ENCODE data around the gene TFF3.

Gene TFF3

DNA sequence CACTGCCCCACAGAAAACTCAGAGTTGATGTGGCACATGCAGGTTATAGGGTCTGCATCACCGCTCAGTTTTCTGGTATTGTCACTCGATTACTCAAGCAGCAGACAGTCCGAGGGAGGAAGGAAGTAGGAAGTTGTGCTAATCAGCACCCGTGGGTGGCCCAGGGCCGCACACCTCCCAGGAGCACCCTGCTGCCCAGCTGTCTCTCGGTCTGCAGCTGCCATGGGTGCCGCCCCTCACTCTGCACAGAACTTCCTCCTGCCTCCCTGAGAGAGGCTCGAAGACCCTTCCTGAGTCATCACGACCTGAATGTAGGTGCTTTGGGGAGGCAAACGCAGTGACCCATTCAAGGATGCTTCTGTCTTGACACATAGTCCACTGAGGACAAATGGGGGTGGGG lies 4.2 kb upstream of the TFF3 start:
- no peak for DNase-seq

DNA sequence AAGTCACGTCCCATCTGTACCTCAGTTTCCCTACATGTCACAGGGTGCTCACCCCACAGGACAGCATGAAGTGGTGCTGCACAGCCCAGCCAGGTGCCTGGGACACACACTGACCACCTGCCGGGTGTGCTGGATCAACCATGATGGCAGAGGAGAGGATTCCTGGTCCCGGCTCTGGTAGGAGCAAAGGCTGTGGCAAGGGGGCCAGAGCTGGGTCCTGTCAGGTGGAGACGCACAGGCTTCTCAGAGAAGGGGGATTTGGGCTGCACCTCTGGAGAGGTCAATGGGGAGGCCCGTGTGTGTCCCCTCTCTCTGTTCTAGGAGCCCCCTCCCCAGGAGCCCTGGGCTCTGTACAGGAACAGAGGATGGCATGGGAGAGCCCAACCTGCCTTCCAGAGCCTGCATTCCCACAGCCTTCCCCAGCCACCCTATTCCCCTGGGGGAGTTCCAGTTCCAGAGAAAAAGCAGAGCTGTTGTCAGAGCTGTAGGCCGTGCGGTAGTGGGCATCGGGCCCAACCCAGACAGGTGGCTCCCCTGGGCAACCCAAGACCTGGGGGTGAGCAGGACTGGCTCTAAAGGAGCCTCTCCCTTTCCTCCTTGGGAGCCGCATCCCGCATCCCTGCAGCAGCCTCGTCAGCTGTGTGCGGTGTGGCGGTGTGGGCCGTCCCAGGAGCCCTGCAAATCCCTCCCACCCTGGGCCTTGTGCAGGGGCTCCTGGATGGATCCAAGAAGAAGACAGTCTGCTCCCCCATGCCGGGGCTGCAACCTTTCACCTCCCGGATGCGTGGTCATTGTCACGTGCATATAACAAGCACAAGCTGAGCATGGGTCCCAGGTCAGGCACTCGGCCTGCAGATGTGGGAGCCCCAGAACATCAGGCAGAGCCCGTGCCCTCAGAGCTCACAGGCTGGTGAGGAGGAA lies 2.9 kb upstream of the TFF3 start:
- DNase-seq, result no peak

DNA sequence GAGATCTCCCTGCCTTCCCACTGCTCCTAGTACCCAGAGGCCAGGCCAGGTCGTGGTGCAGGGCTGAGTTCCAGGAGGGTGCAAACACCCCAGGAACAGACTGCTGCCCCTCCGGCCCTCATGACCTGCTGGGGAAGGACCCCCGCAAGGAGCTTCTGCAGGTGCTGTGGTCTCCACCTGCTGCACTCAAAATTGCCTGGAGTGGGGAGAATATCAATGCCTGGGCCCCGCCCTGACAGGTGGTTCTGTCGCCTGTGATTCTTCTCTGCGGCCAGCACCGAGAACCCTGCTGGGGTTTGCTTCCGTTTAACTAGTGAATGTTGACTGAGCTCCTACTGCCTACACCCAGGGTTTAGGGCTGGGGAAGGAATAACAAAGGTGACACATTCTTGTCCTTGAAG lies 2.1 kb upstream of the TFF3 start:
- no peak for DNase-seq

DNA sequence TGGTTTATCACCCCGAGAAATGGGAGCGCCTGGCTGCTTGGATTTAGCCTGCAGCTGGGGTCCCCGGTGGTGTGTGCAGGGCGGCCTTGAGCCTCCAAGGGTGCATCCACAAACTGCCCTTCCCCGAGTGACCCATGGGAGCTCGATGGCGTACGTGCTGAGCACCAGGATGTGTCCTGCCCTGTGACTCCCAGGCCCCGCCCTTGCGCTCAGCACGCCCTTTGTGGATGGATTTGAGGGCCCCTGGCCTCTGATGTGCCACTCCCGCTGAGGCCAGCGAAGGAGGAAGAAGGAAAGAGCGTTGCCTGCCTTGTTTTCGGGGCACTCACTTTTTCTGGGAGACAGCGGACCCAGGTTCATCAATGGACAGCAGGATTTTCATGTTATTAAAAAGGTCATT lies 1.7 kb upstream of the TFF3 start:
- no peak for DNase-seq

DNA sequence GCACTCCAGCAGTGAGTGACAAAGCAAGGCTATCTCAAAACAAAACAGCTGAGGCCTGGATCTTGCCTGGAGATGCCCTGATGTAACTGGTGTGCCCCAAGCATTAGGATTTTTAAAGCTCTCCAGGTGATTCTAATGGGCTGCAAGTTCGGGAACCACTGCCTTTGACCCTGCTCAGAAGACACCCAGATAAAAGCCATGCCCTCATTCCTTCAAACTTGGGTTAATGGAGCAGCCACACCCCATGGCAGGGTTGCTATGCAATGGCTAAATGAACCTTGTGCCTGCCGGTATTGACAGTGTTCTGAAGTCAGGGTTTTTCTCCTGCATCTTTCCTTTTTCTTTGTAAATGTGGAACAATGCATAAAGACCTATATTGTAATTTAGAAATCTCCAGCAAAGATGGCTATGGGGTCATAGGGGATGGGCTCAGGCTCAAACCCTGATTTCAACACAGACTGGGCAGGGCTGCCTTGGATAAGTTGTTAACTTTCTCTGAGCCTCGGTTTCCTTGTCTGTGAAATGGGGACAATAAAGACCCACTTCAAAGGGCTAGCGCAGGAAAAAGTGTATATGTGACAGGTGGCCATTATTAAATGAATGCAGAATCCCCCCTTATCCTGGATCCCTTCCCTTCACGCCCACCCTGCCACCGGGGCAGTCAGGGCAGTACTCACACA lies 453 bp downstream of the TFF3 start:
- DNase-seq, result no peak

GRCh38 chr21:42313501-42313969 lies 1.7 kb downstream of the TFF3 start:
- no peak for DNase-seq

DNA sequence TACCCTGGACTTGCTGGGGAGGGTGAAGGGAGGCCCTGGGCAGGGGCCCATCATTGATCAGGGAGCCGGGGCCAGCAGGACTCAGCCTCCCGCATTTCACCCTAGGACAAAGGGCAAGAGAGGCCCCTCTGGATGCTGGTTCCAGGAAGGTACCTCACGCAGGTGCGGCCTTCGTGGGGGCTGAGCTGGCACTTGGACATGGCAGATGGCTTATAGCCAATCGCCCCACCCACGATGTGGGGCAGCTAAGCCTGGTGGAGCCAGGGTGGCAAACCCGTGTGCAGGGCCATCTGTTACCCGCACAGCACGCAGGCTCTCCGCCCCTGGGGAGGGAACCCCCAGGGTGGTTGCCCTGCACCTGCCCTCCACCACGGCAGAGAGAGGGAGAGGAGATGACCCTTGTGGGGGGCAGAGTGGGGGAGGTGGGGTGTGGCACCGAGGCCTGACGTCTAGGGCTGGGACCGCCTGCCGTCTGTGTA lies 2.5 kb downstream of the TFF3 start:
- DNase-seq, result no peak

- DNase-seq, result no peak
Observed at GRCh38 chr21:42311816-42312625, 3.2 kb downstream of the TFF3 start.

DNA sequence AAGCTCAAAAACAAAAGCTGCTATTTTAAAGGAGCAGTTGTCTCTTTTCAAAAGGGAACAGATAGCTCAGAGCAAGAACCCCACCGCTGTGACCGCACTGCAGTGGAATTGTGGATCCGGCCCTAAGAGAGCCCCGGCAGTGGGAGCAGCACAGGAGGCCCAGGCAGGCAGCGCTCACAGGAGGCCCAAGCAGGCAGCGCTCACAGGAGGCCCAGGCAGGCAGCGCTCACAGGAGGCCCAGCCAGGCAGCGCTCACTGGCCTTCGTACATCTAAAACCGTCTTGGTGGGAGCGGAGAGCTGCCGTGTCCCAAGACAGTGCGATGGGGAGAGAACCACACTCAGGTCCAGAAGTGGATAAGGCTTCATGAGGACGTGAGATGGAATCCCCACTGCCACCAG lies 4.0 kb downstream of the TFF3 start:
- DNase-seq, result no peak

- no peak for DNase-seq
Observed at GRCh38 chr21:42310411-42311001, 4.7 kb downstream of the TFF3 start.

DNA sequence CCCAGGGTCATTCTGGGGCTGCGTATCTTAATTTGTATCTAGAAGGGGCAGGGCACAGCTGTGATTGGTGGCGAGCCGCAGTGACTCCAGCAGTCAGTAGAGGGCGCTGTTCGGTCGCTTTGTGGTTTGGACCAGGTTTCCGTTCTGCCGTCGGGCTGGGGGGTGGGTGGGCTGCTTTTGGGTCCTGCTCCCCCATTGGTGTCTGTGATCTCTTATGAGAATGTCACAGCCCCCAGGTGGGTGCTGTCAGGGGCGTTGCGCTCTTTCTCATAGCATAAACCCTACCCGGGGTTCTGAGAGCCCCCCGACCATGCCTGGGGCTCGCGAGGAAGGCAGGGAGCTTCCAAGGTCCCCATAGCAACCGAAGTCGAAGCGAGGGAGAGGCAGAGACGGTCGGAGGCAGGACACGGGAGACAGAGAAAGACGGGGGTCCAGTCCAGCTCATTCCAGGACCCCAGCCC lies 5.4 kb downstream of the TFF3 start:
- peak; percentile 67 for DNase-seq

DNA sequence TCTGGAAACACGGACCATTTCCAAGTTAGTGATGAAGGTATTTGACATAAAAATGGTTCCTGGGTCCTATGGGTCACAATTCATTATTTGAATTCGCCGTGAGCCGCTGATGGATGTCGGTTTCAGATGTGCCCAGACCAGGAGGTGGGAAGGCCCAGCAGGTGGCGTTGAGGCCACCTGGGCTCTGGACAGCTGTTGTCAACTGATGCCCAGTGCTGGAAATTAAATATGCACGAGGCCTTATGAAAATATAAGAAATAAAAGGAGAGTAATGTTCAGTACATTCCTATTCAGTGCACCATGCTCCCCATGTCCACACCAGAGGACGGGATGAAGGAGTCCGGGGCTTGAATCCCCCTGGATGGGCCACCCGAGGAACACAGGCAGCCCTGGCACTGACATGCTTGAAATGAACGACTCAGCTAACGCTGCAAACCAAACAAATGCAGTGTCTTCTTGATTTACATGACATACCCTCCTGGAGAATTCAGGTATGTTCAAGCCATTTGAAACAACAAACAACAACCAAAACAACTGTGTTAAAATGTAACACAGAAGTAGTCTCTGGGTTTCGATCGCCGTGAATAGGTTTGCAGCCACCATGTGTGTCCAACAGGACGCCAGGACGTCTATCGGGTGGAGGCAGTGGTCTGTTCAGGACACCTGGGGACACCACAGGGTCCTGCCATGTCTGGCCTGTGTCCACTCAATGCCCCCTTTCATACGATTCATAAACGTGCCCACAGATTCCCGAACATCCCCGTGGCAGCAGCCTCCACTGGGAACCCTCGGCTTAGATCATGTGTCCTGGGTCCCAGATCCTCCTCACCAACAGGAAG lies 6.1 kb downstream of the TFF3 start:
- DNase-seq, result no peak

DNA sequence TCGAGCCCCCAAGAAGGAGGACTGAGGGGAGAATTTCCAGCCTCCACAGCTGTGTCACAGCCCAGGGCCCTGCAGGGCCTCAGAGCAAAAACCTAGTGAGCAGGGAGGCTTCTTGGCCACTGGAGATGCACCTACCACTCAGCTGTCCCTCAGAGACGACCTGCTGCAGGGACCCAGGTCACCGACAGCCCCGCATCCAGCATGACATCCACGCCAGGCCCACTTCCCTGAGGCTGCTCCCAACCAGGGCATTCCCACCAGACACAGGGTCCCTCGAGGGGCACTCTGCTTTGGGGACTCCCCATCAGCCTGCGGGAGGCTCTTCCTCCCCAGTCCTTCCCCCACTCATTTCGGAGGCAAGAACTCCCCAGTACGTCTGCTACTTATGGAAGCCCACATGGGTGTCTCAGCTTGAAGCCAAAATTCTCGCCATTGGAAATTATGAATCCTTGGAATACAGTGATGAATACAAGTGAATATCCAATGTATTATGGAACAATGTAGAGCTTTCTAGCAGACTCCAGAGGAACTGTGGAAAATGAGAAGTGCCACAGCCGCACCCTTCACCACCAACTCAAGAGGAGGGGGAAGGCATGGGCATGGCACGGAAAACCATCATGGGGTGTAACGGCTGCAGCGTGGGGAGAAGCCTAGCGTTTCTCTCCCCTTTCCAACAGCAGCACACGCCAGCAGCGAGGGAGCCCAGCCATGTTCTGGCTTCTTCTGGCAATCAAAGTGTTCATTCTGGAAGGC lies 6.9 kb downstream of the TFF3 start:
- DNase-seq, result no peak

GRCh38 chr21:42307106-42307505 lies 8.1 kb downstream of the TFF3 start:
- DNase-seq, result no peak

GRCh38 chr21:42306366-42307035 lies 8.7 kb downstream of the TFF3 start:
- no peak for DNase-seq

DNA sequence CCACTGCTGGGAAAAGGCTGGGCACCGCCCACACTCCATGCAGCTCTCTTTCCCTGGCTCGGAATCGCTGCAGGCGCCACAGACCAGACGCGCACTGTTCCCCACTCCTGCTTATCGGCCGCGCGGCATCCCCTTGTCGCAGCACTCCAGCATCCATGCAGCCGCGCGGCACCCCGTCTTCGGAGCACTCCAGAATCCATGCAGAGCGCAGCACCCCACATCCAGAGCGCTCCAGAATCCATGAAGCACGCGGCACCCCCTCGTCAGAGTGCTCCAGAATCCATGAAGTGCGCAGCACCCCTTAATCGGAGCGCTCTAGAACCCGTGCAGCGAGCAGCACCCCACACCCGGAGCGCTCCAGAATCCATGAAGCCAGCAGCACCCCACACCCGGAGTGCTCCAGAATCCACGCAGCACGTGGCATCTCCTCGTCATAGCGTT lies 9.5 kb downstream of the TFF3 start:
- DNase-seq, result no peak

- DNase-seq, result no peak
Observed at GRCh38 chr21:42304556-42305454, 10.4 kb downstream of the TFF3 start.

- DNase-seq, result no peak
Observed at GRCh38 chr21:42303443-42303842, 11.8 kb downstream of the TFF3 start.

DNA sequence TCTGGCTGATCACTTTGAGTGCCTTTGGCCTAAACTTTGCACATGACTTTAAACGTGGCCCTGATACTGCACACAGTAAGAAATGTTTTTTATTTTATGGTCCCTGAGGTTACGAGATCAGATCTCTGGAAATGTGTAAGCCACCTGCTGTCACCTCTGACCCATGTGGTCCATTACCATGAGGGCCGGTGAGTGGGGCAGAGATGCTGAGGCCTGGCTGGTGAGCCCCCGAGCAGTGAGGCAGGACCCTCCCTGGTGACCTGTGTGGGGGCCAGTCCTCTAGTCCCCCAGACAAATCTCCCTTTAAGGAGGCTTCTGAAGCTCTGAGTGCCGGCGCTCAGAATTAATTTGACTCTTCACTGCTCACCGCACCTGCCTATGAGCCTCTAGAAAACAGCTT lies 12.4 kb downstream of the TFF3 start:
- no peak for DNase-seq
